GM19239 (cell line): Measurements from ENCODE around the gene ZNF511.
"Not testable (repeated sequence)": the region's sequence is repeated elsewhere in the genome, so short reads cannot be mapped to it uniquely, and the experiment has no call there.

Experiments
- DNase-seq: peaks from one replicate; pipeline ENCODE4 v3.0.0; 2011; ENCODE audit warnings: low spot score; ENCODE audit not compliant: insufficient read length
- FAIRE-seq: peaks from 2 replicates; lab custom pipeline; 2011; peaks lifted over from hg19 to GRCh38; lab: Jason Lieb, UNC

ZNF511 gene, protein sequence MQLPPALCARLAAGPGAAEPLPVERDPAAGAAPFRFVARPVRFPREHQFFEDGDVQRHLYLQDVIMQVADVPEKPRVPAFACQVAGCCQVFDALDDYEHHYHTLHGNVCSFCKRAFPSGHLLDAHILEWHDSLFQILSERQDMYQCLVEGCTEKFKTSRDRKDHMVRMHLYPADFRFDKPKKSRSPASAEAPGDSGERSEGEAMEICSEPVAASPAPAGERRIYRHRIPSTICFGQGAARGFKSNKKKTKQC

DNA sequence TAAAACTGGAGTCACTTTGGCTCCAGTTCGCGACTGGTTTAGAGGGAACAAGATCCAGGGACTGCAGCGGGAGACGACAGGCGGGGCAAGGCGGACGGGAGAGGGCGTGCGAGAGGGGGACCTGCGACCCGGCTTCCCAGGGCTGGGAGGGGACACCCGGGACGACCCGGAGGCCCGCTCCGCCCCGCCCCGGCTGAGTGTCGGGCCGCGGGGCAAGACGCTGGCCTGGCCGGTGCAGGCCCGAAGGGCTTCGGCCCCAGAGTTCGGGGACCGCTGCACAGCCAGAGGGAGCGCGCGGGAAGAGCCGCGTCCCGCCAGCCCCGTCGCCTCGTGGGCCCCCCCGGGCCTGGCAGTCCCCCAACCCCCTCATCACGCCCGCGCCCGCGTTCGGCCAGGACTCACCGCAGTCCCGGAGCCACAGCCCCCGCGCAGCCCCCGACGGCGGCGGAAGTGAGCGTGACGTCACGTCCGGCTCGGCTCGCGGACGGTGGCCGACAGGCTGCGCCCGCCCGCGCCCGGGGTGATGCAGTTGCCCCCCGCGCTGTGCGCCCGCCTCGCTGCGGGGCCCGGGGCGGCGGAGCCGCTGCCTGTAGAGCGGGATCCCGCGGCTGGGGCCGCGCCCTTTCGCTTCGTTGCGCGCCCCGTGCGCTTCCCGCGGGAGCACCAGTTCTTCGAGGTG, at the start of gene ZNF511, which contains the start of gene TUBGCP2:
TSS of gene ZNF511 (plus strand) at position 494 of the 679 bp plus-strand sequence. CDS start at position 524, 30 bp downstream.
TSS of gene TUBGCP2 (minus strand) at position 452 of the 679 bp plus-strand sequence. CDS start 5,931 bp downstream, outside the sequence.
- FAIRE-seq, result peak; percentile 84
- peak; percentile 89 for DNase-seq

DNA sequence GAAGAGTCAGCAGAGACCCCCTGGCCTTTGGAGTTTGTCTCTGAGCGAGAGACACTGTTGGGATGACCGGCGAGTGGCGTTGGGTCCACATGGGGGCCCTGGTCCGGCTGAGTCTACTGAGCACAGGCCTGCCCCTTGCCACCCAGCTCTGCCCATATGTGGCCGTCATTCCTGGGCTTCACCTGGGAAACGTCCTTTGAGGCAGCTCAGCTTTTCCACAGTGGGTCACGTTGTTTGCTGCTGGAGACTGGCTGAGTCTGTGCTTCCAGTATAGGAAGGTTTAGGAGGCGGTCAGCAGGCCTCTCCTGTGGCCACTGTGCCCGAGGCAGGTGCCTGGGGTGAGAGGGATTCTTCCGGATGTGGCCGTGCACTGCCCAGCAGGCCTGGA, 49.1 kb upstream of the ZNF511 start:
- FAIRE-seq, result no peak

DNA sequence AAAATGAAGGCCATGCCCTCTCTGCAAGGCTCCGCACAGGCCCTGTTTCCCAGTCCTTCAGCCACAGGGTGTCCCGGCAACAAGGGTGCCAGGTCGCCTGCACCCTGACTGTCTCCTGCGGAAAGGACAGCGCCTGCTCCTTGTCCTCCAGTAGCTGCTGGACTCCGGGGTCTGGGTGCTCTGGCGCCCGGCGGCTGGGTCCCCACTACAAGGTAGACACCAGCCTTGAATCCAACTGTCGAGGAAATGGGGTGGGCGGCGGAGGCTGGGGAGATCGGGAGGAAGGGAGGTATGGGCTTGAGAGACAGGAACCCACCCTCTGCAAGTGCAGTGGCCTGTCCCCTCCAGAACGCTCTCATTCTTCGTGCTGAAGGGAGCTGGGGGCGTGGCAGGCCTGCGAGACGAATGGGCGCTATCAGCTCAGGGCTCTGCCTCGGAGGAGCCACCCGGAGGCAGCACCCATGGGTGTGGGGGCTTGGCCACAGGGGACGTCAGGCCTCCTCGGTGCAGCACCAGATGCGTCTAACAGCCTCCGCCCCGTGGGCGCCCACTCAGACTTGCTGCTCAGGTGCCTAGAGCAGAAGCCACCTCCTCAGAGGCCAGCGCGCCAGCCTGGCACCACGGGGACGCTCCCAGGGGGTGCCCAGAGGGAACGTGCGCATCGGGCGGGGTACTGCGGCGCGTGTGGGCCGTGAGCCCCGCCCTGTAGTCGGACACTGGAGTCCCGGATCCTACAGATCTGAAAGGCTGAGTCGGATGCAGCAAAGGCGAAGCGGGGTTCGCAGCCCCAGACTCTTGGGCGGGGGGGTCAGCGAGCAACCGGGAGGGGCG, 47.6 kb upstream of the ZNF511 start:
- FAIRE-seq, result peak; percentile 72
- peak; percentile 75 for DNase-seq

More for the DNA sequence above, 49.1 kb upstream of the ZNF511 start:
- no peak for DNase-seq

DNA sequence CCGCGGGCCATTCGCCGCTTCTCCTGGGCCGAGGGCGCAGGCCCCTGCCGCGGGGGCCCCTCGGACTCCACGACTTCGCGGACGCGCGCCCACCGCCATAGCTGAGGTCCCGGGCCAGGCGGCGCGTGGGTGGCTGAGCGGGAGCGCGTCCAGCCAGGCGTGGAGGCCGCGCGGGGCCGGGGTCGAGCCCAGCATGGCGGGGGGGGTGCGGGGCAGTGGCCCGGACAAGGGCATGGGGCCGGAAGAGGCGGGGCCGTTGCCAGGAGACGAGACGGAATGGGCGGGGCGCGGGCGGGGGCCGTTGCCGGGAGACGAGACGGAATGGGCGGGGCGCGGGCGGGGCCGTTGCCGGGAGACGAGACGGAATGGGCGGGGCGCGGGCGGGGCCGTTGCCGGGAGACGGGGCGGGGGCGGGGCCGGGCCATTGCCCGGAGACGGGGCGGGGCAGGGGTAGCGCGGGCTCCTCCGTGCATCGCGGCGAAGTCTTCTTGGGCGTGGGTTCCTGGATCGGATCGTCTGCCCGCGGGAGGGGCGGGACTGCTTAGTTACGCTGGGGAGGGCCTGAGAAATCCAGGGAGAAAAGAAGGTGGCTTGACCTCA, 46.9 kb upstream of the ZNF511 start:
- FAIRE-seq, result peak; percentile 68
- DNase-seq, result peak; percentile 93

DNA sequence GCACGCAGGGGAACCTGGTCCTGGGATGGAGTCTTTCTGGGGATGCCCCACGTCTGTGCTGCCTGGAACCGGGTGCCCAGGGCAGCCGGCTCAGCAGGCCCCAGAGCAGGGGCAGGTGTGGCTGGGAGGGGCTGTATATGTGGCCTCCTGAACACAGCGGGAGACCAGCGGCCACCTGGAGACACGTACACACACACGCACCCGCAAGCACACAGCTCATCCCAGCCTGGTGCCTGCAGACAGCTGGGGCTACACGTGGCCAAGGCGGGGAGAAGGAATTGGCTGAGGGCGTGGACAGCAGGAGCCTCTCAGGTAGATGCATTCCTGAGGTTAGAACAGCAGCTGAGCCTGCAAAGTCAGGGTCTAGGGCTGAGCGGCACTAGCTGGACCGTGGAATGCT, 46.0 kb upstream of the ZNF511 start:
- DNase-seq, result no peak

DNA sequence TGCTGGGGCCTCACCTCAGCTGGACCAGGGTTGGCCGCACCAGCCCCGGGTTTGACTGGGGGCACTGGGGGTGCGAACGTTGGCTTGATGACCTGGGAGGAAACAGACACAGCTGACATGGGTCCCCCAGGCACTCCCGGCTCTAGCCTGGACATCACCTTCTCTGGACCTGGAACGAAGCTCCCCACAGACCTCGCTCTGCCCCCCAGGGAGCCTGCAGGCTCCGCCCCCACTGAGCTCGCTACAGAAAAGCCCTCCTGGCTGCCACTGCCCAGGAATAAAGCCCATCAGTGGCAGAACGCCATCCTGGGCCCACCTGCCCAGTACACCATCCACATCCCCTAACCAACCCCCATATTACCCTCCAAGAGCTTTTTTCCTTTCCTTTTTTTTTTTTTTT, 45.0 kb upstream of the ZNF511 start:
- FAIRE-seq, result no peak

More for the DNA sequence above, 46.0 kb upstream of the ZNF511 start:
- no peak for FAIRE-seq

DNA sequence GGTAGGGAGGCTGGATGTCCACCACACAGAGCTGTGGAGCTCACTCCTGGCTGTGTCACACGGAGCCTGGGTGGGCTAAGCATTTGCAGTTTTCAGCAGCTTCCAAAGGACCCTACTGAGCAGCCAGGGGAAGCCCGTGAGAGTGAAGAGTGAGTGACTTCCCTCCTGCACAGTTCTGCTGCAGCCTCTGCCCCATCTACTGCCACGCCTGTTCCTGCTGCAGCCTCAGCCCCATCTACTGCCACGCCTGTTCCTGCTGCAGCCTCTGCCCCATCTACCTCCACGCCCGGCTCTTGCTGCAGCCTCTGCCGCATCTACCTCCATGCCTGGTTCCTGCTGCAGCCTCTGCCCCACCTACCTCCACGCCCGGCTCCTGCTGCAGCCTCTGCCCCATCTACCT, 44.3 kb upstream of the ZNF511 start:
- FAIRE-seq (no peak), DNase-seq (no peak)

More for the DNA sequence above, 45.0 kb upstream of the ZNF511 start:
- no peak for DNase-seq

DNA sequence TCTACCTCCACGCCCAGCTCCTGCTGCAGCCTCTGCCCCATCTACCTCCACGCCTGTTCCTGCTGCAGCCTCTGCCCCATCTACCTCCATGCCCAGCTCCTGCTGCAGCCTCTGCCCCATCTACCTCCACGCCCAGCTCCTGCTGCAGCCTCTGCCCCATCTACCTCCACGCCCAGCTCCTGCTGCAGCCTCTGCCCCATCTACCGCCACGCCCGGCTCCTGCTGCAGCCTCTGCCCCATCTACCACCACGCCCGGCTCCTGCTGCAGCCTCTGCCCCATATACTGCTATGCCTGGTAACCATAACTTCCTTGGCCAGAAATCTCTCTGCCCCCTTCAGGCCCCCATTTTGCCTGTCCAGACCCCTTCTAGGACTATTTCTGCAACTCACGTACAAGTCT, 43.7 kb upstream of the ZNF511 start:
- DNase-seq, FAIRE-seq: not testable (repeated sequence)

DNA sequence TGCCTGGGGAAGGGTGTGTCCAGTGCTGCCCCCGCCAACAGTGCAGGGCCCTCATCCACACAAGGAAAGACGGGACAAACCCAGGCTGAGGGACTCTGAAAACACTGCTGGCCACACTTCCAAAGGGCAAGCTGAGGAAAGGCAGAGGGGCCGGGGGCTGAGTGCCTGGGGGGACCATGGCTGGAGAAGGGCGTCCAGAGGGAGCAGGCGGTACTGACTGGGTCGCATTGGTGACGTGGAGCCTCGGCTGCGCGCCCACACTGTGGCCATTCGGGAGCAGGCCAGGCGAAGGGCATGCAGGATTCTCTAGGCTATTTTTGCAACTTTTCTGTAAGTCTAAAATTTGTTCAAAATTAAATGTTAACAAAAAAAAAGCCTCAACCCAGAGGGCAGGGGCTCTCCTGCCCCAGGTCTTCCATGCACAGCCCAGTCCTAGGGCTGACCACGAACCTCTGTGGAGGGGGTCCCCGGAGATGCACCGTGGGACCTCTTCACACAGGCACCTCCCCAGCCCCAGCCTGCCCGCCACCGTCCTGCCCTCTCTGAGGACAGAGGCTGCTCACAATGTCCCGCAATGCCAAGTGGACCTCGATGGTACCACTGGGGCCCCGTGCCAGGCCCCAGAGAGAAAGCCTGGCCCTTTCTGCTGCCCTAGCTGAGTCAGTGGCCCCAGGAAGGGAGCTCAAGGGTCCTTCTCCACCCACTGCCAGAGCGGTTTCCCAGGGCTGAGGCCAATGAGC, 42.5 kb upstream of the ZNF511 start:
- DNase-seq, result no peak
- no peak for FAIRE-seq

DNA sequence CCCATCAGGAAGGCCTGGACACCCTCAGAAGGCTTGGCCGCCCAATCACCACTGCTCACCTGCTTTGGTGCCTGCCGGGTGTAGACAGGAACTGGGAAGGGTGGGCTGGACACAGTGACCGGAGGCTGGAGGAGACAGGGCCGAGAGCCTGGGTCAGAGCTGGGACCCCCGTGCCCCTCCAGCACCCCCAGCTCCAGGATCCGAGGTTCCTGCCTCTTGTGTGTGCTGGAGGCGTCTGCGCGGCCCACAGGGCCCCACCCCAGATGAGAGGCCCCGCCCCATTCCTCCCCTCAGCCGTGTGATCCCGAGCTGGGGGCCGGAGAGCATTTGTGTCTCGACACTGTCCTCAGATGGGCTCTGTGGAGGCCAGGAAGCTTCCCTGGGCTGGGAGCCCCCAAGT, 41.4 kb upstream of the ZNF511 start:
- FAIRE-seq (no peak), DNase-seq (no peak)

DNA sequence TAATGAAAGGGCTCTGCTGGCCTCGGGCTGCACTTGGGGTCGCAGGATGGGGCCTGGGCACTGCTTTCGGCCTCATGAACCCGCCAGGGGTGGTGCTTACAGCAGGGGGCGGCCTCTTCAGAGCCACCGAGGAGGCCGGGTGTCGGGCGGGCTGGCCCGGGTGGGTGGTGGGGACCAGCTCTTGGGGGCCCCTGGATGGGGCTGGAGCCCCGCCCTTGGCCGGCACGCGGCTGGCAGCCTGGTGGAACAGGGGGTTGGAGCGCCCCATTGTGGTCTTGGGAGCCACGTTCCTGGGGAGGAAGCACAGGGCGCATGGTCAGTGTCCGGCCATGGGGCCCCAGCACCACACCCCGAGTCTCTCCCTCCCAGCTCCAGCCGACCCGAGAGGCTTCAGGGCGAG, 40.9 kb upstream of the ZNF511 start:
- FAIRE-seq (no peak), DNase-seq (no peak)

DNA sequence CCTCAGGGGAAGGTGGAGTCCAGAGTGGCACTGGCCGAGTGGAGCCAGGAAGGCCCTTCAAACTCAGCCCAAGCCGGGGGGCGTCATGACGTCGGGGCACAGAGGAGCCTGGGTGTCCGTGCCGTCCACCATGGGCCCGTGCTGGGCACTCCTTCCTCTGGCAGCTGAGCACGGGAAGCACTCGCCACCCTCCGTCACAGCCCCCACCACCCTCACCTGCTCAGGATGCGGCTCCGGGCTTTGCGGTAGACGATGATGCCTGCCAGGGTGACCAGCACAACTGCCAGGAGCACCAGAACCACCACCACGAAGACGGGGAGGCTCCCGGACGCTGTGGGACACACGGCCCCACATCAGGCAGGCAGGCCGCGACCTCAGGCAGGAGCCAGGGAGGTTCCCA, 40.2 kb upstream of the ZNF511 start:
- no peak for DNase-seq
- FAIRE-seq, result no peak

DNA sequence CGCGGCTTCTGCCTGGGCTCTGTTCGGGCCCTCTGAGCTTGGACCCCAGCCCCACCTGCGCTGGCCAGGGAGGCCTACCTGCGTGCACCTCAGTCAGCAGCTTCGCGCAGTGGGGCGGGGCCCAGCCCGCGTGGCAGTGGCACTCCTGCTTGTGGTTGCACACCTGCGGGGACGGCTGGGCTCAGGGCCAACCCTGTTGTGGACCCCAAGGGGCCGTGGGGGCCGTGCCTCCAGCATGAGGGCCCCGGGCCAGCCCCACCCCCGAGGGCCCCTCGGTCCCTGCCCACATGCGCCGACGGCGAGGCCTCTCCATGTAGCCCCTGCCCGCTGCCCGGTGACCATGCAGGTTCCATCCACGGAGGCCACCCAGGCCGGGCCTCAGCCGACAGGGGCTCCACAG, 39.3 kb upstream of the ZNF511 start:
- DNase-seq (no peak), FAIRE-seq (no peak)

DNA sequence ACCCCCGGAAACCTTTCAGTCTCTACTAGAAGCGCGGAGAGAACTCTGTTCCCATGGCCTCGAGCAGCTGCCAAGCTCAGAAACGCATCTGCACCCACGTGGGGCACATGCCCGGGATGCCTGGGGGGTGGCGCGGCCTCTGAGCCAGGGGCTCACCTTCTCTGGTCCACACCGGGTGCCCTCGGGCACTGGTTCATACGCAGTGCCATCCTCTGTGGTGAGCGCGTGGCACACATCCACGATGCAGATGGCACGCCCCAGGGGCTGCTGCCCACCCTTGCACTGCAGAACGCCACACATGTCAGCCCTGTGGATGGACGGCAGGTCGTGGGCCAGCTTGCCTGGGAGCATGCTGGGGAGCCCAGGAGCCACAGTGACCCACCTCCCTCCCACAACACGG, 38.5 kb upstream of the ZNF511 start:
- no peak for FAIRE-seq
- no peak for DNase-seq

DNA sequence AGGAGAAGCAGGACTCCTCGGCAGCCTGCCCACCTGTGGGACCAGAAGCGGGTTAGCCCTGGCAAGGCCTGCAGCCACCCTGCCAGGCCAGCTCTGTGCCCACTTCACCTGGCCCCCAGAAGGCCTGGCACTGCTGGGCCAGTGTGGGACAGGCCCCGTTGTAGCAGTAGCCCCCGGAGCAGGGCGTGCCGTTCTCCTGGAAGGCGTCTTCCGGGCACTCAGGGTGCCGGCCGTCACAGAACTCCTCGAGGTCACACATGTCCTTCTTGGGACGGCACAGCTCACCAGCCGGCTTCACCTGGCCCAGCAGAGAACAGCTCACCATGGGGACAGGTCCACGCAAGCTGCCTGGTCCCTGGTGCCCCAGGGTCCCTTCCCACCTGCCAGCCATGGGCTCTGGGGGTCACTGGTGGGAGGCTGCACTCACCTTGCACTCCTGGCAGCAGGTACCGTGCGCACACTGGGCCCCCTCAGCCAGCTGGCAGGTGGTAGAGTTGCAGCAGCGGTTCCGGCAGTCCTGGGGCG, 37.9 kb upstream of the ZNF511 start:
- DNase-seq, result no peak
- FAIRE-seq, result no peak

DNA sequence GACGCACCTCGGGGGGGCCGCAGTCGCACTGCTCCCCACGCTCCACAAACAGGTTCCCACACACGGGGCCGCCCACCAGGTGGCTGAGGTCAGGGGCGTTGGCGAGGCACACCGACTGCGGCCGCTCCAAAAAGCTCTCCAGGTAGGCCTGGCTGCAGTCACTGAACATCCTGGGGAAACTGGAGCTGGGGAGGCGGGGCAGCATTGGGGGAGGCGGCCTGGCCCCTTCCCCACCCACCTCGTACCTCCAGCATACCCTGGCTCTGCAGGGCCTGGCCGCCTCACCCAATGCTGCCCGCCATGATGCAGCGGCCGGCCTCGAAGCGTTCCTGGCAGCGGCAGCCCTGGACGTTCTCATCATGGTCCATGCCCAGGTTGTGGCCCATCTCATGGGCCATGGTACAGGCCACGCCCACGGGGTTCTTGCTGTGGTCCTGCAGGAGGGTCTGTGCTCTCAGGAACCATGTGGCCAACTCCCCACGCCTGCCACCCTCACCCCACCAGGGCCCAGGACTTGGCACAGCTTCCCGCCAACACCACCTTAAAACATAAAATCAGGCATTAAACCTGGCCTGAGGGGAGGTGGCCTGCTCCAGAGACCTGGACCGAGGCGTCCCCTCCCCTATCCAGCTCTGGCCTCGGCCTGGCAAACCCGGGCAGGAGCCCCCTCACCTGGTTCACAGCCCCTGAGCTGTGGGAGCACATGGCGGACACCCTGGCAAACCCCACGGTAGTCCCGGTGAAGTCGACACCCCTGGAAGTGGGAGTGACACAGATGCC, 37.0 kb upstream of the ZNF511 start:
- FAIRE-seq, result no peak
- DNase-seq, result no peak

DNA sequence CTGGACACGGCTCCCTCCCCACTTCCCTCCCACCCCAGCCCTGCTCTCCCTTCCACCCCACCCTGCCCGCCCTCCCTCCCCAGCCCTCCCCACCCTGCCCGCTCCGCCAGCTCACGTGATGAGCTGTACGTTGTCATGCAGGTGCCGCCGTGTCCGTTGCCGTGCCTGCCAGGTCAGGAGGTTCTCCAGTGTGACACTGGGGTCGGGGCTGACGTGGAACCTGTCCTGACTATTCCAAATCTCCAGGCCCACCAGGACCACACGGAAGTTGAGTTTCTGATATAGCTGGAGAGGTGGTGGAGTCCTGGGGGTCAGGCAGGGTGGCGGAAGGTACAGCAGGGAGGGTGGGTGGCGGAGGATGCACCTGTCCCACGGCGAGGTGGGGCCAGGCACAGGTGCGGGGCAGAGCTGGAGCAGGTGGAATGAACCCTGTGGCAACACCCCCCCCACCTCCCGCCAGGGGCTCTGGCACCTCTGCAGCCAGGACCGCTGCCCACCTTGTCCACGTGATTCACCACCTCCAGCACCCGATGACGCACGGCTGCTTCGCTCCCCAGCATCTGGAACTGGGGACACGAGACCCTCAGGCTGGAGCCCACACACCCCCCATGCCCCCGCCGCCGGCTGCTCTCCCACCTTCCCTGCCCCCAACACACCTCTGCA, 36.3 kb upstream of the ZNF511 start:
- no peak for FAIRE-seq
- DNase-seq, result no peak

DNA sequence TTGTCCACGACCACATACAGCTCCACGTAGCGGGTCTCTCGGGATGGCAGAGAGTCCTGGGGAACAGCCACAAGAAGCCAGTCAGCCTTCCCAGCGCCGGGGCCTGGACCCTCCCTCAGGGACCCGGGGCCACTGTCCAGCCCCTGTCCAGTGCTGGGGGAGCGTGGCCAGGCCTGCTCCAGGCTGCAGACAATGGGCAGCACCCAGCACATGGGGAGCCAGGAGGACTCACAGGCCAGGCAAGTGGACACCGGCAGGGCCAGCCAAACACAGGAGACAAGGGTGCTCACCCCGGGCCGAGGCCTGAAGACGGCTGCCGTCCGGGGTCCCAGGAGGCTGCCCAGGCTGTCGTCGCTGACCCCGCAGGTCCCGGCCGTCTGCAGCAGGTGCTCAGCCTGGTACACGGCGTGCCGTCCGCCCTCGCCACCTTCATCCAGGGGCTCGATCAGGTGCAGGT, 35.7 kb upstream of the ZNF511 start:
- DNase-seq (no peak), FAIRE-seq (no peak)
